Measurements from ENCODE around the gene CBX4.

- TF ChIP-seq CTCF (IDR thresholded peaks at IDR 0.05 in 8 of 11, conservative IDR thresholded peaks at IDR 0.05 in 3 of 11) (no peak), POLR2A (IDR thresholded peaks at IDR 0.05) (no peak), POLR2AphosphoS5 (IDR thresholded peaks at IDR 0.05) (no peak)
Measured at GRCh38 chr17:79842656-79843473, 3.6 kb upstream of the CBX4 start.
